Keratinocyte (primary cell): ENCODE results near the gene CFAP77. TPM values are rescaled to one million over a fixed set of nuclear protein-coding genes. Genes with fewer than 3 reads are reported as not detected.

Experiments
- DNase-seq: peaks from one replicate; pipeline ENCODE4 v3.0.0-alpha.2; 2011; ENCODE audit warnings: low read depth, missing footprints, low spot score
- FAIRE-seq: peaks from 2 replicates; lab custom pipeline; 2011; peaks lifted over from hg19 to GRCh38; lab: Jason Lieb, UNC
- H2AFZ ChIP-seq: 2 replicates; pipeline ENCODE4 v1.6.0; 2012; ENCODE audit warnings: low read length, control low read depth, inconsistent platforms; ENCODE audit not compliant: control insufficient read depth
- H3K27ac ChIP-seq: 2 replicates; pipeline ENCODE4 v1.5.1; 2011; ENCODE audit warnings: low read length; ENCODE audit not compliant: control insufficient read depth, insufficient read depth
- H3K27me3 ChIP-seq: 3 replicates; pipeline ENCODE4 v1.6.0; 2011; ENCODE audit warnings: low read length; ENCODE audit not compliant: control insufficient read depth, insufficient read depth; ENCODE audit errors: extremely low read depth
- H3K36me3 ChIP-seq, 2 experiments: 2 replicates in 1 of 2; 3 replicates in 1 of 2; pipeline ENCODE4 v1.5.1; 2011; ENCODE audit warnings: low read length in 2 of 2, mild to moderate bottlenecking in 1 of 2; ENCODE audit not compliant: control insufficient read depth in 2 of 2, insufficient read depth in 2 of 2; ENCODE audit errors: extremely low read depth in 1 of 2
- H3K4me1 ChIP-seq: 3 replicates; pipeline ENCODE4 v1.5.1; 2011; ENCODE audit warnings: low read length; ENCODE audit not compliant: control insufficient read depth, insufficient read depth; ENCODE audit errors: extremely low read depth
- H3K4me2 ChIP-seq: 3 replicates; pipeline ENCODE4 v1.6.0; 2011; ENCODE audit warnings: low read depth, low read length; ENCODE audit not compliant: control insufficient read depth, insufficient read depth; ENCODE audit errors: extremely low read depth
- H3K4me3 ChIP-seq, 3 experiments: fragments of 200-600 bp in 1 of 3; sonication (generic) in 1 of 3; 2 replicates in 2 of 3; 3 replicates in 1 of 3; pipeline ENCODE4 v1.5.1; 2011 to 2016; ENCODE audit warnings: low read length in 3 of 3, mild to moderate bottlenecking in 3 of 3, control low read depth in 2 of 3, inconsistent platforms in 1 of 3, low read depth in 1 of 3, mixed read lengths in 1 of 3, mixed run types in 1 of 3, moderate library complexity in 1 of 3; ENCODE audit not compliant: control insufficient read depth in 2 of 3, insufficient read depth in 2 of 3; ENCODE audit errors: extremely low read depth in 1 of 3
- H3K79me2 ChIP-seq: 2 replicates; pipeline ENCODE4 v1.6.0; 2012; ENCODE audit warnings: low read length; ENCODE audit not compliant: control insufficient read depth, insufficient read depth
- H3K9ac ChIP-seq: 3 replicates; pipeline ENCODE4 v1.6.0; 2011; ENCODE audit warnings: low read length; ENCODE audit not compliant: control insufficient read depth, insufficient read depth; ENCODE audit errors: extremely low read depth
- H3K9me1 ChIP-seq: 3 replicates; pipeline ENCODE4 v1.6.0; 2011; ENCODE audit warnings: low read length; ENCODE audit not compliant: control insufficient read depth, insufficient read depth; ENCODE audit errors: extremely low read depth
- H3K9me3 ChIP-seq: 2 replicates; pipeline ENCODE4 v1.5.1; 2012; ENCODE audit warnings: low read depth, low read length; ENCODE audit not compliant: control insufficient read depth
- H4K20me1 ChIP-seq: 3 replicates; pipeline ENCODE4 v1.6.0; 2011; ENCODE audit warnings: low read length; ENCODE audit not compliant: control insufficient read depth, insufficient read depth; ENCODE audit errors: extremely low read depth
- EZH2 ChIP-seq: IDR thresholded peaks from one replicate; pipeline ENCODE4 v1.6.1; 2012; ENCODE audit warnings: inconsistent platforms, mild to moderate bottlenecking, low read length, moderate library complexity
- dilution Hi-C: fragments of 300-500 bp; cut with MboI; formaldehyde crosslinking; loops from one replicate; pipeline ENCODE4 v1.7.0; 2020; ENCODE audit warnings: low sequenced_read_pairs; ENCODE audit not compliant: extremely low pct_ligation_motif_present
- polyA plus RNA-seq, 5 experiments: library from polyadenylated mRNA; depleted of rRNA in 3 of 5; stranded (reverse) in 3 of 5; stranded (forward) in 1 of 5; unstranded in 1 of 5; fragments of >200 nt; gene quantifications; 1 replicate in 1 of 5; 2 replicates in 3 of 5; 3 replicates in 1 of 5; pipeline versions ENCODE4 v1.2.1 to v1.2.3, GENCODE V29; 2011 to 2012; ENCODE audit warnings: missing spikeins in 2 of 5, low read depth in 1 of 5, low replicate concordance in 1 of 5
- TF ChIP-seq, protein P1 (sequence below), 3 experiments: IDR thresholded peaks in 1 of 3; conservative IDR thresholded peaks in 1 of 3; optimal IDR thresholded peaks in 1 of 3; 2 replicates in 2 of 3; 3 replicates in 1 of 3; pipeline versions ENCODE3 to v1.5.1; 2011; ENCODE audit warnings: low read length in 3 of 3, mild to moderate bottlenecking in 3 of 3, moderate library complexity in 2 of 3, control low read depth in 1 of 3, inconsistent platforms in 1 of 3; ENCODE audit not compliant: insufficient read depth in 2 of 3; ENCODE audit errors: extremely low read depth in 1 of 3

CFAP77 gene
- polyA plus RNA-seq, 1 donor (not counting 4 experiments of a cell fraction or from before 2014, with no cell fraction given): not detected

GRCh38 chr9:132596200-132596599, 186.2 kb downstream of the CFAP77 start:
- Histone ChIP-seq H3K27ac (no peak overlapping the region), H3K9me1 (no peaks in the 10 kb centered on the region), H3K9me3 (no peaks in the 10 kb centered on the region), H2AFZ (no peak overlapping the region), H3K4me3 (no peak overlapping the region), H3K4me2 (no peak overlapping the region), H3K36me3 (peaks cover 12 to 19% of the 10 kb centered on the region in 2 experiments), H3K79me2 (no peaks in the 10 kb centered on the region), H3K4me1 (no peaks in the 10 kb centered on the region), H3K27me3 (peaks cover 6% of the 10 kb centered on the region), H4K20me1 (no peaks in the 10 kb centered on the region), H3K9ac (no peak overlapping the region)
- dilution Hi-C loops: no loop called here
- DNase-seq (no peak), FAIRE-seq (no peak)
- no peak for TF ChIP-seq EZH2
- TF ChIP-seq, protein P1, sequence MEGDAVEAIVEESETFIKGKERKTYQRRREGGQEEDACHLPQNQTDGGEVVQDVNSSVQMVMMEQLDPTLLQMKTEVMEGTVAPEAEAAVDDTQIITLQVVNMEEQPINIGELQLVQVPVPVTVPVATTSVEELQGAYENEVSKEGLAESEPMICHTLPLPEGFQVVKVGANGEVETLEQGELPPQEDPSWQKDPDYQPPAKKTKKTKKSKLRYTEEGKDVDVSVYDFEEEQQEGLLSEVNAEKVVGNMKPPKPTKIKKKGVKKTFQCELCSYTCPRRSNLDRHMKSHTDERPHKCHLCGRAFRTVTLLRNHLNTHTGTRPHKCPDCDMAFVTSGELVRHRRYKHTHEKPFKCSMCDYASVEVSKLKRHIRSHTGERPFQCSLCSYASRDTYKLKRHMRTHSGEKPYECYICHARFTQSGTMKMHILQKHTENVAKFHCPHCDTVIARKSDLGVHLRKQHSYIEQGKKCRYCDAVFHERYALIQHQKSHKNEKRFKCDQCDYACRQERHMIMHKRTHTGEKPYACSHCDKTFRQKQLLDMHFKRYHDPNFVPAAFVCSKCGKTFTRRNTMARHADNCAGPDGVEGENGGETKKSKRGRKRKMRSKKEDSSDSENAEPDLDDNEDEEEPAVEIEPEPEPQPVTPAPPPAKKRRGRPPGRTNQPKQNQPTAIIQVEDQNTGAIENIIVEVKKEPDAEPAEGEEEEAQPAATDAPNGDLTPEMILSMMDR (optimal IDR thresholded peaks at IDR 0.05 in 1 of 3, IDR thresholded peaks at IDR 0.05 in 1 of 3, conservative IDR thresholded peaks at IDR 0.05 in 1 of 3; ENCODE audit: extremely low read depth in 1 of 3, insufficient read depth in 2 of 3, low read length in 3 of 3): no peak

- no peaks in the 10 kb centered on the region for H3K4me1 ChIP-seq
- peaks cover 14 to 19% of the 10 kb centered on the region in 2 experiments for H3K36me3 ChIP-seq
- no peak overlapping the region for H2AFZ ChIP-seq
- no peak overlapping the region for H3K9ac ChIP-seq
- no peak overlapping the region for H3K4me2 ChIP-seq
- no peaks in the 10 kb centered on the region for H3K9me3 ChIP-seq
- H3K9me1 ChIP-seq: no peaks in the 10 kb centered on the region
- no peak overlapping the region for H3K27ac ChIP-seq
- TF ChIP-seq, protein P1 (optimal IDR thresholded peaks at IDR 0.05 in 1 of 3, IDR thresholded peaks at IDR 0.05 in 1 of 3, conservative IDR thresholded peaks at IDR 0.05 in 1 of 3; ENCODE audit: extremely low read depth in 1 of 3, insufficient read depth in 2 of 3, low read length in 3 of 3): no peak
- no peak for TF ChIP-seq EZH2
- no peaks in the 10 kb centered on the region for H3K79me2 ChIP-seq
- DNase-seq (no peak), FAIRE-seq (no peak)
- dilution Hi-C loops: no loop called here
- H3K27me3 ChIP-seq: no peaks in the 10 kb centered on the region
- H4K20me1 ChIP-seq: no peaks in the 10 kb centered on the region
- no peak overlapping the region for H3K4me3 ChIP-seq
Observed at GRCh38 chr9:132597073-132597775, 187.2 kb downstream of the CFAP77 start.
